ENCODE results near the gene KLHL36.

KLHL36 gene

GRCh38 chr16:84699712-84700445 is 51.6 kb downstream of the KLHL36 start, which contains the start of gene USP10:
USP10 (plus strand) TSS chr16:84700000; CDS start chr16:84700091, 91 bp downstream.
- peak; percentile 87 for DNase-seq

- DNase-seq = peak; percentile 49
Measured at GRCh38 chr16:84700446-84701300, 52.4 kb downstream of the KLHL36 start.

DNA sequence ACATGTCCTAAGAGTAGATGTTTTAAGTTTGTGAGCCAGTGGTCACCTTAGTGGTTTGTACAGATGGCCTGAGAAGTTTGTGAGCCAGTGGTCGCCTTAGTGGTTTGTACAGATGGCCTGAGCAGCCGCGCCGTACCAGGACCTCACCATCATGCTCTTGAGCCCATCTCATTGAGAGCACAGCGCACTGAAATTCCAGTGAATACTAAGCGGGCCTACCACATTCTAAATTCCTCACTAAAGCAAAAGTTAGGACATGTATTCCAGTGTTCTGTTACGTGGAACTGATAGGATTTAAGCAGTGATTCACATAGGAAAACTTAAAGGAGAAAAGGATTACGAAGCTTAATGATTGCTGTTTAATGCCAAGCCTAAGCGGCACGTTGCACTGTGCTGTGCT is 55.4 kb downstream of the KLHL36 start:
- DNase-seq = no peak

DNA sequence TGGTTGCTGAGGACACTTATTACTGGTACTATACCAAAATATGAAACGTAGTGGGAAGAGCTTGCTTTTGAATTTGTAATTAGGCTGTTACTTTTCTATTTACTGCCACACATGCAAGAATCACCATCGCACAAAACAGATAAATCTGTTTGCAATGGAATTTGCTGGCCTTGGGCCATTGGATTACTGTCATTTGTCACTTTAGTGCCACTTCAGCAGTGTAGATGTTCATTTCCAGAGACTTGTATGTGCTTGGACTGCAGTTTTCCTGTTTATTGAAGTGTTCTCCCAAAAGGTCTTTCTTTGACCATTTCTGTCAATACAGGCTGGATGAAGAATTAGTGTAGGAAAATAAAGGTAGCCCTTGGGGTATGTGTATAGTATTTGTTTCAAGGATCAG is 55.9 kb downstream of the KLHL36 start:
- DNase-seq = no peak

- no peak for DNase-seq
Measured at GRCh38 chr16:84706856-84707255, 58.5 kb downstream of the KLHL36 start.

DNA sequence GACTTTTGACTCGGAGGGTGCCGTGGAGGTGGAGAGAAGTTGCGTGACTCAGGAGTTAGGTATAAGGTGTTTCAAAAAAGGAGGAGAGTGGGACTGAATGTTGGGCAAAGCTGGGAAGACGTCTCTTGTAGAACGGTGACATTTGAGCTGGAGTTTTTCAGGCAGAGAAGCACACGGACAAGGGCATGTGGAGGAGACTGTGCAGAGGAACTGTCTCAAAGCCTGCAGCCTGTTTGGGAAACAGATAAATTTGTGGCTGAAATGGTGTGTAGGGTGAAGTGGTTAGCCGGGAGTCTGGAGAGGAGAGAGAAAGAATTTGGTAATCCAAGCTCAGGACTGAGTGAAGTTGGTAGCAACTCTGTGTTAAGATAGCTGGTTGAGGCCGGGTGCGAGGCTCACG is 61.3 kb downstream of the KLHL36 start:
- no peak for DNase-seq

DNA sequence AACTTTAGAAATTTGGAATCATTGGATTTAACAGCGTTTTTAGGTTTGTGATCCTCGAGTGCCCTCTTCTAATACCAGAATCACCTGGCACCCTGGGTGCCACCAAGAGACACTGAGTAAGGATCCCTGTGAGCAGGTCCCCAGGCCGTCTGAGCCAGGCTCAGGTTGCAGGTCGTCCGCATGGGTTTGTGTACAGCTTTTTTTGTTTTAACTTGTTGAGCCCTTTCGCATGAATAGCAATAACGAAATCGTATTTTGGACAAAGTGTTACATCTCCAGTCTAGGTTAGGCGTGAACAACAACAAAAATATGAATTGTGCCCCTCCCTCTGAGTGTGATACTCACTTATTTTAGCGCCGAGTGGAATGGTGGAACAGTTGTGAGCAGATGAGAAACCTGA is 62.4 kb downstream of the KLHL36 start:
- no peak for DNase-seq

All from CD4-positive, alpha-beta T cell treated with Interleukin-17A for 4 hours (primary cell).